T47D (cell line): ENCODE measurements around the gene RAB5IF.

ENCODE experiments used
- DNase-seq, 2 experiments: peaks; one replicate each; pipeline versions ENCODE4 v3.0.0 to v3.0.0-alpha.2; 2011 to 2012; ENCODE audit warnings: low read depth in 1 of 2, low spot score in 1 of 2
- JUND ChIP-seq: IDR thresholded peaks from 2 replicates; pipeline ENCODE4 v1.6.1; 2012; ENCODE audit warnings: low read depth
- in situ Hi-C: cut with HindIII; loops from 2 replicates; pipeline ENCODE4 v1.10.0; 2016; ENCODE audit warnings: low sequenced_read_pairs, low pct_unique_long_range_greater_than_20kb

RAB5IF gene

DNA sequence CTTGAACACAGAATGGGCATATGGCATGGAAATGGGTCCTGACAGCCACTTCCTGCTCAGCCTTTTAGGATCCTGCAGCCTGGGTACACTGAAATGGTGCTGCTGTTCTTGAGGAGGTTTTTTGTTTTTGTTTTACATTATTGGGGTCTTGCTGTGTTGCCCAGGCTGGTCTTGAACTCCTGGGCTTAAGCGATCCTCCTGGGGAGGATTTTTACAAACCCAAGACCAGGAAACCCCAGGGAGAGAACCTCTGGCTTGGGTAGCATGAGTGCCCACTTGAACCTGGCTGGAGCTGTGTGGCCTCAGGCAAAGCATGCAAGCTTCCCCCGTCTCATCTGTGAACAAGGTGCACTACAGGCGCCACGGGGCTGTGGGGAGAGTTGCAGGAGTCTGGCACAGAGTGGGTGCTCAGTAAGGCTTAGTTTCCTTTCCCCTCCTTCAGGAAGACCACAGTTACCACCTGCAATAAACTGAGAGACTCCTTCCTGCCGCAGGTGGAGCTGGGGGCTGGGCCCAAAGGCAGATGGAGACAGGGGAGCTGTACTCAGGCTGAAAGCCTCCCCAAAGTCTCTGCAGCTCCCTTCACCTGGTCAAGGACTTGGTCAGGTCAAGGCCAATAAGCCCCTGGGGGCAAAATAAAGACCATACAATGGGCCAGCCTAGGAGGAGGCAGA, 38.6 kb downstream of the RAB5IF start:
- no peak for DNase-seq
- no peak for TF ChIP-seq JUND
- in situ Hi-C loops = no loop called here

DNA sequence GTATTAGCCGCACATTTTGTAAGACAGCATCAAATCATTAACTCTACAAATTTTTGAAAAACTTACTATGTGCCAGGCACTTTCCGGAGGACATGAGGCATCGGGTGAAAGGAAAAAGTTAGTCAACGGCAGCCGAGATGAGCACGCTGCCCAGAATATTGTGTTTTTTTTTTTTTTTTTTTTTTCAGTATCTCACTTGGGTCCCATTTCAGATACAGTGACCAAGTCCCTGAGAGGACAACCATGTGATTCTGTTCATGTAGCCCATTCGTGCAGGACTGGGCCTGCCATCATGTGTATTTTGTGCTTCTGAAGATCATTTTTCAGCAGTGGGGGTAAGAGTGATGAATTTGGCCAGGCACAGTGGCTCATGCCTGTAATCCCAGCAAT, 39.1 kb downstream of the RAB5IF start:
- in situ Hi-C loops = no loop called here
- no peak for DNase-seq
- no peak for TF ChIP-seq JUND

DNA sequence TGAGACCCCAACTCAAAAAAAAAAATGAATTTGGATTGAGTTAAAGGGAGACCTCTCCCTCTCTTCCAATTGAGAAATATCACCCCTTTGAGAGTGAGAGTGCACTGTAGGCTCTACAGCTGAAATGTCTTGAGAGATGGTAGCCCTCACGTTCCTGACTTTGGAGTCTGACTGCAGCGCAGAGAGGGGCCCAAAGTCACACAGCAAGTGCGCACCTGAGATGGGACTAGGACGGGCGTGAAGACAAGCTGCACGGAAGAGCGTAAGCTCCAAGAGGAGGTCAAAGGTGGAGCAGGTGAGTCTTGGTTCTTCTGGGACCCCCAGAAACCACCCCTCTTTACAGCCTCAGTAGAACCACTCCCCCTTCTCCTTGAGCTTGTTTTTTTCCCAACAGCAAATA, 39.8 kb downstream of the RAB5IF start:
- no peak for TF ChIP-seq JUND
- no peak for DNase-seq
- in situ Hi-C loops = no loop called here

DNA sequence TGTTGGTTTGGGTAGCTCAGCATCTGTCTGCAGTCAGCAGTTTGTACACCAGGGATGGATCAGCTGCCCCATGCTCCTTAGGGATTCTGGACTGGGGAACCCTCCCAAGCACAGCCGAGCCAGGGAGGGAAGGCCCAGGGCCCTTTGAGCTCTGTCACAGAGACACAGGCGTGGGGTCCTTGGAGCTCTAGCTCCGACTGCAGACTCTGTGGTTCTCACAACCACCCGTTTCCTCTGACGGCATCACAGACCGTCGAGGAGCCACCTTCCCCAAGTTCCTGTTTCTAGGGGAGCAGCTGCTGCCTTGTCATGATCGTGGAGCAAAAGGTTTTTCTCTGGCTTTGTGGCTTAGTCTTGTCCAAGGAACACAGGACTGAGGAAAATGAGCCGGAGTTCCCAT, 40.4 kb downstream of the RAB5IF start, which contains the start of gene SLA2:
SLA2 (minus strand) TSS at position 199 of the 400 bp plus-strand sequence. CDS start 4,861 bp downstream, outside the sequence.
- TF ChIP-seq JUND = no peak
- DNase-seq = no peak
- in situ Hi-C loops = no loop called here

DNA sequence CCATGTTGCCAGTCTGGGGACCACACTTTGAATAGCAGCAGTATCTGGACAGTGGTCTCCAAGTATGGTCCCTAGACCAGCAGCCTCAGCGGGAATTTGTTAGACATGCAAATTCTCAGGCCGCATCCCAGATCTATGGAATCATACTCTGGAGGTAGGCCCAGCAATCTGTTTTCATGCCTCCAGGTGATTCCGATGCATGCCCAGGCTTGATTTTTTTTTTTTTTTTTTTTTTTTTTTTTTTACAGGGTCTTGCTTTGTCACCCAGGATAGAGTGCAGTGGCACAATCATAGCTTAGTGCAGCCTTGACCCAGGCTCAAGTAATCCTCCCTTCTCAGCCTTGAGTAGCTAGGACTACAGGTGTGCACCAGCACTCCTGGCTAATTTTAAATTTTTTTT, 41.1 kb downstream of the RAB5IF start:
- in situ Hi-C loops = no loop called here
- no peak for TF ChIP-seq JUND
- DNase-seq = no peak

DNA sequence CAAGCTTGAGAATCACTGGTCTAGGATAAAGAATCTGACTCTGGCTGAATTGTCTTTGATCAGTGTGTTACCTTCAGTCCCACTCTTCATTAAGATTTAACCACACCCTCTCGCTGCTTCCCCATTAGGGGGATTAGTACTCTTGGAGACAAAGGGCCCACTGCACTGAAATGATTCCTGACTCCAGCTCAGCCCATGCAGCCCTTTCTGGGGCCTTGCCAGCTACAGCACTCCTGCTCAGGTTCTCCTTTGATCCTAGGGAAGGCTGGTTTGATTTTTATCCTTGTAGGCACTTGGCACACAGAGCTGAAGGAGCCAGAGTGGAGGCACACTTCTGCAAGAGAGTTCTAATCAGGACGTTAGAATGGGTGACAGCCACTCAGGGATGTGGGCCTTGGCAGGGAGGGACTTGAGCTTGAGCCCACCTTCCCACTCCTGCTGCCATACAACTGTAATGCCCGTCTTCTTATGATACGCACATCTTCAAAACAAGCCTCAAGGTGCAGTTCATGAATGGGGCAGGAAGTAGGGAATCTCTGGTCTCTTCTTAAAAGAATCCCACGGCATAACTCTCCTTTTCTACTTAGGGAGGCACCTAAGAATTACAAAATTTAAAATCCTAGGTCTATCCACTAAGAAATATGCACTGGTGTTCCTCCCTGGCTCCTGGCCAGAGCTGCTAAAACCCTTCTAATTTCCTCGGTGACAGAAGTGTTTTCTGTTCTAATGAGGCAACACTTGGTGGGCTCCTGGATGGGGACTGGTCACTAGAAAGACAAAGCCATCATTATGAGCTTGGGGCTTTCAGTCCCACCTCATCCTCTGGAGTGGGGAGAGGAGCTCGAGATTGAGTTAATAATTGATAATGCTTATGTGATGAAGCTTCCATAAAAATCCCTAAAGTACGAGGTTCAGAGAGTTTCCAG, 41.9 kb downstream of the RAB5IF start:
- DNase-seq = no peak
- in situ Hi-C loops = no loop called here
- TF ChIP-seq JUND = no peak

DNA sequence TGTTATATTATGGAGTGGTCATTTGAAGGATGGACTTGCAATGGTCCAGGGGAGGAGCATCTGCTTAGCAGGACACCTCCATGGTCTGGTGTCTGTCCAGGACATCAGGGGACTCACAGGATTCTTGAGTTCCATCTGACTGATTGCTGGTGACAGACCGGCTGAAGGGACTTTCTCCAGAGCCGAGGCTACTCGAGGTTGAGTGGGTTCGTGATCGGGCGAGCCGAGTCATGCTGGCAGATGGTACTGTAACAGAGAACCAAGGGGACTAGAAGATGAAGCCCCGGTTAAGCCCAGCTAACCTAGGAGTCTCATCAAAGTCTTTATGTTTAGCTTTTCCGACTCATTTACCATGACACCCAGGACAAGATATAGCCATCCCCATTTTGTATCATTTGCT, 47.9 kb downstream of the RAB5IF start:
- no peak for TF ChIP-seq JUND
- in situ Hi-C loops = no loop called here
- DNase-seq = no peak

DNA sequence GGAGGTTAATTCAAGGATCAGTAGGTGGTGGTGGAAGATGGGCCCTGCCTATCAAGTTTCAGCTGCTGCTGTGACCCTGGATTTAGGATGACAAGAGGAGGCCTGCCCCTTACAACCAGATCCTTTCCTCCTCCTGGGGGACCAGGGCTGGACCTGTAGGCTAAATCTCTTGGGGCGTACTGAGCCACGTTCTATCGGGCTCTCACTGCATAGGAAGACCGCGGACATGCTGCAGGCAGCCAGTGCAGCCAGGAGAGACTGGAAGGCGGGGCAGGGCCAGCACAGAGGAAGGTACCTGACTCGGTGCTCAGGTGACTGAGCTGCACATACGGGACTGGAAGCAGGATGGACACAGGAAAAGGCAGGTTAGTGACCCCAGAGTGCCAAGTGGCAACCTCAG, 48.9 kb downstream of the RAB5IF start:
- in situ Hi-C loops = no loop called here
- TF ChIP-seq JUND = no peak
- DNase-seq = no peak

DNA sequence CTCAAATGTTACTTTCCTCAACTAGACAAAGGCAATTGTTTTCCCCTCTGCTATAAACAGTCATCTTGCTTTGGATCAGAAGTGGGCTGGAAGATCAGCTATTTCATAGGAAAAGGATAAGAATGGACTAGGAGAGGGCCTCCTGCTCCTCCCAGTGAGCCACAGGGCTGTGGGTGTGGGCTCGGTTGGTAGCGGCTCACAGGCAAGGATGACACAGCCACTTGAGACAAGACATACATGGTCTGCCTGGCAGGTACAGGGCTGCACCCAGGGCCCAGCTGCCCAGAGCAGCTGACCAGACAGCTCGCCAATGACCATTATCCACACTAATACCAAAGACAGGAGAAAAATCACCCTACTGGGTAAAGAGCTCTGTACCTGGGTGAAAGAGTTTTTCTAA, 49.4 kb downstream of the RAB5IF start:
- DNase-seq = no peak
- in situ Hi-C loops = no loop called here
- TF ChIP-seq JUND = no peak

DNA sequence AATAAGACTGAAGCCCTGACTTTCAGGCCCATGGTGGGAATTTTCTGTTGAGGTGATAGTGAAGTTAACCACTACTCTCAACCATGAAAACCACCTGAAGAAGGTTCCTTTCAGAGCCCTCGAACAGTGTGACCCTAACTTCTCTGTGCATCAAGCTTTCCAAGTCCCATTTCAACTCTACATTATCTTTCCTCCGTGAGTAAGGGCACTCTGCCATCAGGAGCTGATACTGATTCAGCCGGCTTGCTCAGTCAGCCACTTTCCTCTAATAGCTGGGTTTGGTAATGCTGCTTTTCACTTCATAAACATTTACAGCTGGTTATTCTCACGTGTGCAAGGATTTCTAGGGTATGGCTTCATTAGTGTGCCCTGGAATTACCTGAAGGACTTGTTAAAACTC, 51.2 kb downstream of the RAB5IF start:
- in situ Hi-C loops = no loop called here
- no peak for TF ChIP-seq JUND
- DNase-seq = no peak

DNA sequence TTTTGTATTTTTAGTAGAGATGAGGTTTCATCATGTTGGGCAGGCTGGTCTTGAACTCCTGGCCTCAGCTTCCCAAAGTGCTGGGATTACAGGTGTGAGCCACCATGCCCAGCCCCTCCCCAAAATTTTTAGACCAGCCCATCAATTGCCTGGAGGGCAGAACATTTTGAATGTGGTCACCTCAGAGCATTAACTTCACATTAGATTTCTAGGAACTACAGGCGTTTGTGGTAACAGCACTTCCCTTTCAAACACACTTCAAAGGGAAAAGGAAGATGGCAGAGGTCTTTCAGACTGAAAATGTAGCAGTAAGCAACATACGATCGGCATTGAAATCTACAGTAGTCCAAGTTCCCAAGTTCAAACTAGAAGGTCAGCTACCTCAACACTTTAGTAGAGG, 52.7 kb downstream of the RAB5IF start:
- no peak for TF ChIP-seq JUND

More for the DNA sequence above, 52.7 kb downstream of the RAB5IF start:
- in situ Hi-C loops = no loop called here
- no peak for DNase-seq
